ENCODE data around the gene UNC80. TPM values are rescaled to one million over a fixed set of nuclear protein-coding genes. Genes with fewer than 3 reads are reported as not detected.

UNC80 gene
- total RNA-seq, 4 donors from 2014 or later: not detected

DNA sequence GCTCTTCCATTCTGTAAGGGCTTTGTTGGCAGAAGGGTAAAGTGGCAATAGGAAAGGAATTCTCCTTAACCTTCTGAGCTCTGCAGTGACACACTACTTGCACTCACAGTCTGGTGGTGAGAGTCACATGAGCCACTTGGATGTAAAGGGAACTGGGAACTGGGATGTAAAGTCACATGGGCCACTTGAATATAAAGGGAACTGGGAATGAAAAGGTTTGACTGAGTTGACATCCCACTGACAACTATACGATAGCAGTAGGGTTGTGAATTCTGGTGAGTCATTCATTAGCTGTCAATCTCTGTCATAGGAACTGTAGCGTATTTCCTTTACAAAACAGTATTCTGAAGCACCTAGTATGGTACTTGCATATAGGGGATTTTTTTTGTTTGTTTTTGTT lies 236.3 kb downstream of the UNC80 start:
- Histone ChIP-seq H3K4me1 (peaks cover 0 to 23% (median 7%) of the 10 kb centered on the region in 4 donors), H3K27ac (no peak overlapping the region)
- no peak for DNase-seq

DNA sequence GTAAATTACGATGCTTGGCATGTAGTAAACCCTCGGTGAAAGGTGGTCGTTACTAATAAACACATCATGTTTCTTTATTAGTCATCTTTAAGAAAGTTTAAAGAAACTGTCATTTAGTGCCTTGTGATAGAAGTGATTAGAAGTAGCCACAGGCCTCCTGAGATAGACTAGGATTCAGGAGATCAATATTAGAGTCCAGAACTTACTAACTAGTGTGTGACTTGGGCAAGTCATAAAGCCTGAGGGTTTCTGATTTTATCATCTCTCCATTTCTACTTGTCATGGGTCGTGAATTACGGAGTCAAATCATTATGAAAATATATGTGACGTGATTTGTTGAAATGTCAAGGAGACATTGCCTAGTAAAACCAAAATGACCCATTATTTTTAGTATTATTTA lies 237.5 kb downstream of the UNC80 start:
- peaks cover 0 to 26% (median 4%) of the 10 kb centered on the region in 3 donors for H3K36me3 ChIP-seq

More for the DNA sequence above, 236.3 kb downstream of the UNC80 start:
- no peaks in the 10 kb centered on the region for H3K27me3 ChIP-seq
- TF ChIP-seq, protein P1, sequence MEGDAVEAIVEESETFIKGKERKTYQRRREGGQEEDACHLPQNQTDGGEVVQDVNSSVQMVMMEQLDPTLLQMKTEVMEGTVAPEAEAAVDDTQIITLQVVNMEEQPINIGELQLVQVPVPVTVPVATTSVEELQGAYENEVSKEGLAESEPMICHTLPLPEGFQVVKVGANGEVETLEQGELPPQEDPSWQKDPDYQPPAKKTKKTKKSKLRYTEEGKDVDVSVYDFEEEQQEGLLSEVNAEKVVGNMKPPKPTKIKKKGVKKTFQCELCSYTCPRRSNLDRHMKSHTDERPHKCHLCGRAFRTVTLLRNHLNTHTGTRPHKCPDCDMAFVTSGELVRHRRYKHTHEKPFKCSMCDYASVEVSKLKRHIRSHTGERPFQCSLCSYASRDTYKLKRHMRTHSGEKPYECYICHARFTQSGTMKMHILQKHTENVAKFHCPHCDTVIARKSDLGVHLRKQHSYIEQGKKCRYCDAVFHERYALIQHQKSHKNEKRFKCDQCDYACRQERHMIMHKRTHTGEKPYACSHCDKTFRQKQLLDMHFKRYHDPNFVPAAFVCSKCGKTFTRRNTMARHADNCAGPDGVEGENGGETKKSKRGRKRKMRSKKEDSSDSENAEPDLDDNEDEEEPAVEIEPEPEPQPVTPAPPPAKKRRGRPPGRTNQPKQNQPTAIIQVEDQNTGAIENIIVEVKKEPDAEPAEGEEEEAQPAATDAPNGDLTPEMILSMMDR (IDR thresholded peaks at IDR 0.05): no peak
- TF ChIP-seq POLR2A (IDR thresholded peaks at IDR 0.05): no peak
- H3K36me3 ChIP-seq: peaks cover 0 to 26% (median 4%) of the 10 kb centered on the region in 3 donors
- no peaks in the 10 kb centered on the region for H3K9me3 ChIP-seq
- no peak overlapping the region for H3K4me3 ChIP-seq

GRCh38 chr2:210009896-210010295 lies 238.3 kb downstream of the UNC80 start:
- no peak overlapping the region for H3K27ac ChIP-seq
- no peaks in the 10 kb centered on the region for H3K9me3 ChIP-seq
- H3K4me1 ChIP-seq: peaks cover 0 to 5% (median 0%) of the 10 kb centered on the region in 4 donors
- H3K27me3 ChIP-seq: no peaks in the 10 kb centered on the region
- DNase-seq: no peak
- TF ChIP-seq POLR2A (IDR thresholded peaks at IDR 0.05): no peak
- TF ChIP-seq, protein P1 (IDR thresholded peaks at IDR 0.05): no peak
- H3K36me3 ChIP-seq: peaks cover 0 to 32% (median 4%) of the 10 kb centered on the region in 3 donors
- H3K4me3 ChIP-seq: no peak overlapping the region

More for the DNA sequence above, 237.5 kb downstream of the UNC80 start:
- DNase-seq: no peak
- TF ChIP-seq, protein P1 (IDR thresholded peaks at IDR 0.05): no peak
- TF ChIP-seq POLR2A (IDR thresholded peaks at IDR 0.05): no peak
- Histone ChIP-seq H3K27ac (no peak overlapping the region), H3K27me3 (no peaks in the 10 kb centered on the region), H3K4me1 (peaks cover 0 to 13% (median 0%) of the 10 kb centered on the region in 4 donors), H3K9me3 (no peaks in the 10 kb centered on the region), H3K4me3 (no peak overlapping the region)

DNA sequence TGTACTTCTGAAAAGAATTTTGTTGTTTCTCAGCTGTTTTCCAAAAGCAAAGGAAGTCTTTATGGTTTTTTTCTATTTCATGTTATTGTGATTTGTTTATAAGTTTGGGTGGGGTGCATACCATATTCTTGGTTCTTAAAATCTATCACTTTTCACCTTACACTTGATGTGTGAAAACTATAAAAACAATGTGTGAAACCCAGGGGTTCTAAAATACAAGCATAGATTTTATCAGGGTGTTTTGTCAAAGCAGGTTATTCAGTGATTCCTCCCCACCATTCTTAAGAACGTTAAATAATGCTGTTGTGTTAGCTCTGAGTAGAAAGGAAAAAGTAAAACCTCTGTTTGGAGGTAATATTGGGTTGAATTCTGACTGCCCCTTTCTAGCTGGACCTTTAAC lies 248.5 kb downstream of the UNC80 start:
- Histone ChIP-seq H3K36me3 (peaks cover 0 to 97% (median 0%) of the 10 kb centered on the region in 3 donors), H3K4me1 (no peaks in the 10 kb centered on the region)
- TF ChIP-seq, protein P1 (IDR thresholded peaks at IDR 0.05): no peak
- TF ChIP-seq POLR2A (IDR thresholded peaks at IDR 0.05): no peak

GRCh38 chr2:210022824-210023223 lies 251.2 kb downstream of the UNC80 start:
- peaks cover 0 to 78% (median 0%) of the 10 kb centered on the region in 3 donors for H3K36me3 ChIP-seq
- DNase-seq: no peak
- H3K4me1 ChIP-seq: no peaks in the 10 kb centered on the region
- no peak overlapping the region for H3K27ac ChIP-seq
- TF ChIP-seq, protein P1 (IDR thresholded peaks at IDR 0.05): no peak
- TF ChIP-seq POLR2A (IDR thresholded peaks at IDR 0.05): no peak
- no peaks in the 10 kb centered on the region for H3K9me3 ChIP-seq
- H3K27me3 ChIP-seq: no peaks in the 10 kb centered on the region
- no peak overlapping the region for H3K4me3 ChIP-seq

More for the DNA sequence above, 248.5 kb downstream of the UNC80 start:
- Histone ChIP-seq H3K27ac (no peak overlapping the region), H3K4me3 (no peak overlapping the region), H3K9me3 (no peaks in the 10 kb centered on the region), H3K27me3 (no peaks in the 10 kb centered on the region)
- no peak for DNase-seq

GRCh38 chr2:210027608-210028007 lies 256.0 kb downstream of the UNC80 start:
- Histone ChIP-seq H3K27ac (no peak overlapping the region), H3K36me3 (peaks cover 0 to 32% (median 0%) of the 10 kb centered on the region in 3 donors), H3K4me3 (no peak overlapping the region), H3K4me1 (no peaks in the 10 kb centered on the region), H3K9me3 (no peaks in the 10 kb centered on the region), H3K27me3 (no peaks in the 10 kb centered on the region)
- TF ChIP-seq, protein P1 (IDR thresholded peaks at IDR 0.05): no peak
- TF ChIP-seq POLR2A (IDR thresholded peaks at IDR 0.05): no peak
- DNase-seq: no peak

Data from Peyer's patch (tissue), 4 donors.